Retinal pigment epithelial cell (primary cell): ENCODE results near the gene COL20A1.
"Not testable (repeated sequence)": the region's sequence is repeated elsewhere in the genome, so short reads cannot be mapped to it uniquely, and the experiment has no call there.

Source experiments
- DNase-seq: peaks from one replicate; pipeline ENCODE4 v3.0.0-alpha.2; 2010; ENCODE audit warnings: low read depth
- H3K4me3 ChIP-seq: 2 replicates; pipeline ENCODE4 v1.5.1; 2011; ENCODE audit warnings: mild to moderate bottlenecking, low read length, control low read depth, moderate library complexity
- TF ChIP-seq, protein P1 (sequence below): conservative IDR thresholded peaks from 2 replicates; pipeline ENCODE4 v1.5.1; 2011; ENCODE audit warnings: low read depth, low read length, control low read depth, inconsistent platforms

The COL20A1 gene

DNA sequence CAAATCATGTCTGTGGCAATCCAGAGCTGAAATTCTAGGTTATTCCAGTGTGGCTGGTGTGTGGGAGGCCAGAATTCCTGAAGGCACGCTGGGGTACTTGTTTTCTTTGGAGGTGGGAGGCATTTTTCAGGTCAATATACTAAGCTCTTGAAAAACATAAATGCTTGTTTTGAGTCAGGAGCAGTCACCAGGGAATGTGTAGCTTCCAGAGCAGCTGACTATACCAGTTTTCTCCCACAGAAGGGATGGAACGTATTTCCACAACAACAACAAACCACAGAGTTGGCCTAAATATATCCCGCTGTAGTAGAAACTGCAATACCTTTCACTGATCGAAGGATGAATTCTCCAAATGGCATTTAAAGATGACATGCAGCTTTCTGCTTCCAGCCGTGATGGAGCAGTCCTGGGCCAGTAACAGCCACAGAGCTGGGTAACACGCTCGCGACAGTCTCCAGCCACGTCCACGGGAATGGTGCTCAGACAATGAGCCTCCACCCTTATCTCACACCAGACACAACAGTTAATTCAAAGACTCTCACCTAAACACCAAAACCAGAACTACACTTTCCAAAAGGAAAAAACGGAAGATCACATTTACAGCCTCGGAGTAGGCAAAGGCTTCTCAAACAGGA is 44.9 kb downstream of the COL20A1 start:
- TF ChIP-seq, protein P1, sequence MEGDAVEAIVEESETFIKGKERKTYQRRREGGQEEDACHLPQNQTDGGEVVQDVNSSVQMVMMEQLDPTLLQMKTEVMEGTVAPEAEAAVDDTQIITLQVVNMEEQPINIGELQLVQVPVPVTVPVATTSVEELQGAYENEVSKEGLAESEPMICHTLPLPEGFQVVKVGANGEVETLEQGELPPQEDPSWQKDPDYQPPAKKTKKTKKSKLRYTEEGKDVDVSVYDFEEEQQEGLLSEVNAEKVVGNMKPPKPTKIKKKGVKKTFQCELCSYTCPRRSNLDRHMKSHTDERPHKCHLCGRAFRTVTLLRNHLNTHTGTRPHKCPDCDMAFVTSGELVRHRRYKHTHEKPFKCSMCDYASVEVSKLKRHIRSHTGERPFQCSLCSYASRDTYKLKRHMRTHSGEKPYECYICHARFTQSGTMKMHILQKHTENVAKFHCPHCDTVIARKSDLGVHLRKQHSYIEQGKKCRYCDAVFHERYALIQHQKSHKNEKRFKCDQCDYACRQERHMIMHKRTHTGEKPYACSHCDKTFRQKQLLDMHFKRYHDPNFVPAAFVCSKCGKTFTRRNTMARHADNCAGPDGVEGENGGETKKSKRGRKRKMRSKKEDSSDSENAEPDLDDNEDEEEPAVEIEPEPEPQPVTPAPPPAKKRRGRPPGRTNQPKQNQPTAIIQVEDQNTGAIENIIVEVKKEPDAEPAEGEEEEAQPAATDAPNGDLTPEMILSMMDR = no peak
- DNase-seq = no peak
- no peak overlapping the region for H3K4me3 ChIP-seq

DNA sequence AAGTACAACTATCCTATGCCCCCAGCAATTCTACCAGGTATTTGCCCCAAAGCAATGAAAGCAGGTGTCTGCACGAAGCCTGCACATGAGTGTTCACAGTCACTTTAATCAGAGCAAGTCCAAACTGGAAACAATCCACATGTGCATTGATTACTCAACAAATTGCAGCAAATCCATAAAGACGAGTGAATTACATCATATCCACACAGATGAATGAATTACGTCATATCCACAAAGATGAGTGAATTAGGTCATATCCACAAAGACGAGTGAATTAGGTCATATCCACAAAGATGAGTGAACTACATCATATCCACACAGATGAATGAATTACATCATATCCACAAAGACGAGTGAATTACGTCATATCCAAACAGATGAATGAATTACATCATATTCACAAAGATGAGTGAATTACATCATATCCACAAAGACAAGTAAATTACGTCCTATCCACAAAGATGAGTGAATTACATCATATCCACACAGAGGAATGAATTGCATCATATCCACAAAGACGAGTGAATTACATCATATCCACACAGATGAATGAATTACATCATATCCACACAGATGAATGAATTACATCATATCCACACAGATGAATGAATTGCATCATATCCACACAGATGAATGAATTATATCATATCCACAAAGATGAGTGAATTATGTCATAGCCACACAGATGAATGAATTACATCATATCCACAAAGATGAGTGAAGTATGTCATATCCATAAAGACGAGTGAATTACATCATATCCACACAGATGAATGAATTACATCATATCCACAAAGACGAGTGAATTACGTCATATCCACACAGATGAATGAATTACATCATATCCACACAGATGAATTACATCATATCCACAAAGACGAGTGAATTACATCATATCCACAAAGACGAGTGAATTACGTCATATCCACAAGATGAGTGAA is 46.4 kb downstream of the COL20A1 start:
- H3K4me3 ChIP-seq, DNase-seq: not testable (repeated sequence)

- not testable (repeated sequence) for DNase-seq, H3K4me3 ChIP-seq
Observed at GRCh38 chr20:63340158-63340688, 47.2 kb downstream of the COL20A1 start.

- TF ChIP-seq, protein P1 = no peak
- no peak overlapping the region for H3K4me3 ChIP-seq
- DNase-seq = peak; percentile 40
Observed at GRCh38 chr20:63342561-63343459, 49.8 kb downstream of the COL20A1 start.

DNA sequence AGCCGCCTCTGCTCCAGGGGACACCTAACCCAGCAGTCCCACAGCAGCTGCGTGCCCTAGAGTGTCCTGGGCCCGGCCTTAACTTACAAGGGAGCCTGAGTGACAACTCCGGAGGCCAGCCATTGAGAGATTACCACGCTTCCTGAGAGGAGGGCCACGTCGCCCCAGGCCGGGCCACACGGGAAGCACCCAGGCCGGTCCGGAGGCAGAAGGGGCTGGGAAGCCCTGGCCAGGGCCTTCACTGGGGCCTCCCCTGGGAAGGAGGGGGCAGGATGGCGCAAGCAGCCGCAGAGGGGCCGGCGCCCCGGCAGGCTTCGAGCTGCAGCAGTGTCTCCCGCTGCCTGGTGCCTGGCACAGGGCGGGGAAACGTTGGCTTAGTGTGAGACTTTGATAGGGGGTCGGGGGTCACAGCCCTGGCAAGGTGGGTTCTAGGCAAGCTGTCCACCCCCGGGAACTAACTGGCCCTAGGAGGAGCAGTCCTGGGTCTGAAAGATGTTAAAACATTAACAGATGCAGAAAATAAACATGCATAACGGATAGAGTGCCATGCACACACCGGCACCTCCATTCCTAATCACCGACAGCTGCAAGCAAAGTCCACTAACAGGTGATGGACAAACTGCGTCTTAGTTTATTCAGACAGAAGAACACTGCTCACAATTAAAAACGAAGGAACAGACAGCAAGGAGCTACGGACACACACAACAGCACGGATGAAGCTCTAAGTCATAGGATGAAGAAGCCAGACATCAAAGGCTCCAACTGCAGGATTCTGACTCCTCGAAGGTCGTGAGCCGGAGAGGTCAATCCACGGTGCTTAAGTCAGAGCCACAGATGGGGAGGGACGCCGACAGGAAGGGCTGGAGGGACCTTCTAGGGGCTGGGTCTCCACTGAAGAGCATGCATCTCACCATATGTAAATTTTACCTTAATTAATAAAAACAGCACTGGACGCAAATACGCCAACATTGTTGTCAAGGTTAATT is 50.8 kb downstream of the COL20A1 start:
- TF ChIP-seq, protein P1 = no peak
- H3K4me3 ChIP-seq = no peak overlapping the region
- no peak for DNase-seq

- no peak for DNase-seq
- TF ChIP-seq, protein P1 = no peak
- H3K4me3 ChIP-seq = no peak overlapping the region
Observed at GRCh38 chr20:63344616-63345327, 51.8 kb downstream of the COL20A1 start.
